ENCODE measurements around the gene LEMD2.

DNA sequence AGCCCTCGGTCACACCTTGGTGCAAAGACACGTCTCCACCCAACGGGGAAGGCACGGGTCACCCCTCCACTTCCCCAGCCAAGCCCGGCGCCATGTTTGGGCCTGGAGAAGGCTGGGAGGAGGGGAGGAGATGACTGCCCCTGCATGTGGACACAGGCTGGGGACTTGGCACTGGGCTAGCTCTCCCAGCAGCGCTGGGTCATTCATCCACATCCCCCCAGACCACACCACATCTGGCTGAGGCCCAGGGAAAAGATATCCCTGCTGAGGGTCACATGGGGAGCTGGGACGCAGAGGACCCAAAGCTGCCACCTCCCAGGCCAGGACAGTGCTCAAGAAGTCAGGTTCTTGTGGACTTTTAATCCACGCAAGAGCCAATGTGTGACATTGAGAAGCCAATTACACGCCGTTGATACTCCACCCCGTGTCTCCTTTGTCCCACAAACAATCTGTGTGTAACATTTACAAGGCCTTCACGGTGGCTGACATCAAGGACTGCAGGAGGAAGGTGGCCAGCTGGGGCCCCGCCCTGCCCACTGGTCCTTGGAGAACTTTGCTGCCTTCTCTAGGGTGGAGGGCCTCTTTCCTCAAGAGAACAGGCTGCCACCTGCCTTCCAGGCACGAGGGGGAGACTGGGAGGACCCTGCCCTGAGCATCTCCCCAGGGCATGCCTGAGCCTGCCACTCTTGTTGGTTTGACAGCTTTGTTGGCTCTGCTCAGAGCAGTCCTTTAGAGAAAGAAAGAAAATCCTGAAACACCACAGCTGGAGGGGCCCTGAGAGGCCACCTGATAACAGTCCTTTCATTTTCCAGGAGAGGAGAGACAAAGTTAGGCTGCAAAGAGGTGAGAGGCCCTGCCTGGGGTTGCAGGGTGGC lies 36.9 kb downstream of the LEMD2 start:
- TF ChIP-seq, protein P1, sequence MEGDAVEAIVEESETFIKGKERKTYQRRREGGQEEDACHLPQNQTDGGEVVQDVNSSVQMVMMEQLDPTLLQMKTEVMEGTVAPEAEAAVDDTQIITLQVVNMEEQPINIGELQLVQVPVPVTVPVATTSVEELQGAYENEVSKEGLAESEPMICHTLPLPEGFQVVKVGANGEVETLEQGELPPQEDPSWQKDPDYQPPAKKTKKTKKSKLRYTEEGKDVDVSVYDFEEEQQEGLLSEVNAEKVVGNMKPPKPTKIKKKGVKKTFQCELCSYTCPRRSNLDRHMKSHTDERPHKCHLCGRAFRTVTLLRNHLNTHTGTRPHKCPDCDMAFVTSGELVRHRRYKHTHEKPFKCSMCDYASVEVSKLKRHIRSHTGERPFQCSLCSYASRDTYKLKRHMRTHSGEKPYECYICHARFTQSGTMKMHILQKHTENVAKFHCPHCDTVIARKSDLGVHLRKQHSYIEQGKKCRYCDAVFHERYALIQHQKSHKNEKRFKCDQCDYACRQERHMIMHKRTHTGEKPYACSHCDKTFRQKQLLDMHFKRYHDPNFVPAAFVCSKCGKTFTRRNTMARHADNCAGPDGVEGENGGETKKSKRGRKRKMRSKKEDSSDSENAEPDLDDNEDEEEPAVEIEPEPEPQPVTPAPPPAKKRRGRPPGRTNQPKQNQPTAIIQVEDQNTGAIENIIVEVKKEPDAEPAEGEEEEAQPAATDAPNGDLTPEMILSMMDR (IDR thresholded peaks at IDR 0.05): no peak
- TF ChIP-seq EP300 (IDR thresholded peaks at IDR 0.05): no peak
- no peak for TF ChIP-seq POLR2AphosphoS5 (IDR thresholded peaks at IDR 0.05)
- no peak for TF ChIP-seq POLR2A (IDR thresholded peaks at IDR 0.05; ENCODE audit: low read depth)

Measured in esophagus muscularis mucosa (tissue), 4 donors.